Endothelial cell of umbilical vein (primary cell): ENCODE data around the gene IPO13. TPM values are rescaled to one million over a fixed set of nuclear protein-coding genes. Genes with fewer than 3 reads are reported as not detected.

ENCODE experiments used
- BruUV-seq: library from RNA; stranded (reverse); fragments of 400-500 nt; replicated peaks from 2 replicates; lab custom pipeline; 2021; lab: Mats Ljungman, UMichigan
- CTCF ChIA-PET: fragments of 300-600, 350-600 bp; sonication (Branson Sonifier 250); formaldehyde crosslinking; loops from one replicate; lab custom pipeline; 2021; ENCODE audit warnings: antibody characterized with exemption, inconsistent platforms; lab: Charles Lee
- POLR2A ChIA-PET: fragments of 300-600, 350-600 bp; sonication (Branson Sonifier 250); formaldehyde crosslinking; loops from one replicate; lab custom pipeline; 2021; ENCODE audit warnings: antibody characterized with exemption, inconsistent platforms; lab: Charles Lee
- DNase-seq: peaks from one replicate; pipeline ENCODE4 v3.0.0-alpha.2; 2011; ENCODE audit warnings: low read depth, low spot score
- FAIRE-seq: peaks from 2 replicates; lab custom pipeline; 2011; peaks lifted over from hg19 to GRCh38; lab: Jason Lieb, UNC
- H2AFZ ChIP-seq: 2 replicates; pipeline ENCODE4 v1.6.0; 2012; ENCODE audit warnings: low read depth, low read length, control low read depth, inconsistent platforms
- H3K27ac ChIP-seq: 2 replicates; pipeline ENCODE4 v1.5.1; 2011; ENCODE audit warnings: low read depth, mild to moderate bottlenecking, control low read depth, low read length, moderate library complexity; ENCODE audit not compliant: insufficient read depth
- H3K27me3 ChIP-seq, 2 experiments: 2 replicates each; pipeline versions ENCODE4 v1.6.0 to v1.6.1; 2011; ENCODE audit warnings: low read length in 2 of 2, mixed read lengths in 1 of 2; ENCODE audit not compliant: control insufficient read depth in 2 of 2, insufficient read depth in 2 of 2
- H3K36me3 ChIP-seq, 2 experiments: 2 replicates in 1 of 2; 3 replicates in 1 of 2; pipeline ENCODE4 v1.5.1; 2011; ENCODE audit warnings: low read length in 2 of 2, mild to moderate bottlenecking in 1 of 2, moderate library complexity in 1 of 2; ENCODE audit not compliant: control insufficient read depth in 2 of 2, insufficient read depth in 2 of 2; ENCODE audit errors: extremely low read depth in 1 of 2
- H3K4me1 ChIP-seq: 3 replicates; pipeline ENCODE4 v1.5.1; 2011; ENCODE audit warnings: mild to moderate bottlenecking, low read length; ENCODE audit not compliant: control insufficient read depth, insufficient read depth; ENCODE audit errors: extremely low read depth
- H3K4me2 ChIP-seq: 2 replicates; pipeline ENCODE4 v1.6.1; 2011; ENCODE audit warnings: low read length, control low read depth, mixed read lengths; ENCODE audit not compliant: insufficient read depth
- H3K4me3 ChIP-seq, 3 experiments: fragments of 200-600 bp in 1 of 3; sonication (generic), shearing (Covaris generic) in 1 of 3; replicated peaks in 1 of 3; 2 replicates each; pipeline ENCODE4 v1.5.1; 2011 to 2016; ENCODE audit warnings: control low read depth in 3 of 3, low read length in 3 of 3, mild to moderate bottlenecking in 2 of 3, inconsistent platforms in 1 of 3, low read depth in 1 of 3, moderate library complexity in 1 of 3; ENCODE audit not compliant: insufficient read depth in 1 of 3
- H3K79me2 ChIP-seq: 2 replicates; pipeline ENCODE4 v1.6.0; 2012; ENCODE audit warnings: low read length, inconsistent platforms; ENCODE audit not compliant: control insufficient read depth, insufficient read depth
- H3K9ac ChIP-seq: replicated peaks from 2 replicates; pipeline ENCODE3; 2011; ENCODE audit warnings: low read length, control low read depth; ENCODE audit not compliant: insufficient read depth; ENCODE audit errors: extremely low read depth
- H3K9me1 ChIP-seq: replicated peaks from 3 replicates; pipeline ENCODE4 v1.6.0; 2011; ENCODE audit warnings: mild to moderate bottlenecking, low read length; ENCODE audit not compliant: control insufficient read depth, insufficient read depth; ENCODE audit errors: extremely low read depth
- H3K9me3 ChIP-seq: replicated peaks from 2 replicates; pipeline ENCODE4 v1.5.1; 2012; ENCODE audit warnings: low read length, inconsistent platforms; ENCODE audit not compliant: control insufficient read depth, insufficient read depth
- H4K20me1 ChIP-seq: replicated peaks from 2 replicates; pipeline ENCODE3; 2011; ENCODE audit warnings: mild to moderate bottlenecking, low read length; ENCODE audit not compliant: control insufficient read depth, insufficient read depth; ENCODE audit errors: extremely low read depth
- EZH2 ChIP-seq: IDR thresholded peaks from 2 replicates; pipeline ENCODE4 v1.6.1; 2012; ENCODE audit warnings: borderline replicate concordance, low read depth, mild to moderate bottlenecking, moderate library complexity, low read length, inconsistent platforms; ENCODE audit not compliant: severe bottlenecking
- FOS ChIP-seq: IDR thresholded peaks from 2 replicates; pipeline ENCODE4 v1.6.1; 2011; ENCODE audit warnings: mild to moderate bottlenecking, low read length, moderate library complexity, borderline replicate concordance; ENCODE audit not compliant: insufficient read depth
- GATA2 ChIP-seq: IDR thresholded peaks from 2 replicates; pipeline ENCODE4 v1.7.0; 2011; ENCODE audit warnings: low read depth, mild to moderate bottlenecking, moderate library complexity, mixed read lengths, low read length; ENCODE audit not compliant: insufficient read length, insufficient read depth
- JUN ChIP-seq: IDR thresholded peaks from 2 replicates; pipeline ENCODE4 v1.6.1; 2011; ENCODE audit warnings: borderline replicate concordance, low read depth; ENCODE audit not compliant: insufficient read length, insufficient read depth
- MYC ChIP-seq: IDR thresholded peaks from one replicate; pipeline ENCODE4 v1.6.1; 2011; ENCODE audit warnings: mild to moderate bottlenecking, low read depth, low read length
- POLR2A ChIP-seq: IDR thresholded peaks from 2 replicates; pipeline ENCODE4 v1.6.1; 2012; ENCODE audit warnings: low read depth, mild to moderate bottlenecking, control low read depth, low read length
- POLR2AphosphoS5 ChIP-seq: IDR thresholded peaks from 2 replicates; pipeline ENCODE4 v1.6.1; 2012; ENCODE audit warnings: low read depth, mild to moderate bottlenecking, control low read depth, low read length, moderate library complexity; ENCODE audit not compliant: insufficient read depth
- dilution Hi-C: fragments of 300-500 bp; cut with MboI; formaldehyde crosslinking; loops from one replicate; pipeline ENCODE4 v1.15.0; 2019; ENCODE audit warnings: low sequenced_read_pairs; ENCODE audit not compliant: extremely low pct_ligation_motif_present
- intact Hi-C: fragments of 100-400 bp; cut with micrococcal nuclease; formaldehyde crosslinking; loops from one replicate; pipeline ENCODE4 v1.10.0; 2022
- polyA plus RNA-seq, 4 experiments: library from polyadenylated mRNA; depleted of rRNA in 3 of 4; stranded (reverse) in 3 of 4; unstranded in 1 of 4; fragments of >200 nt; gene quantifications; 2 replicates each; pipeline versions ENCODE4 v1.2.1 to v1.2.3, GENCODE V29; 2011 to 2012; ENCODE audit warnings: missing spikeins in 1 of 4
- total RNA-seq: library from RNA; stranded (reverse); gene quantifications from 2 replicates; pipeline ENCODE4 v1.2.3, GENCODE V29; 2021
- TF ChIP-seq, protein P1 (sequence below): IDR thresholded peaks from 2 replicates; pipeline ENCODE4 v1.6.1; 2011; ENCODE audit not compliant: insufficient read depth, insufficient read length
- TF ChIP-seq, protein P2 (sequence below), 2 donors: IDR thresholded peaks; 1 replicate in 1 of 2; 2 replicates in 1 of 2; pipeline ENCODE4 v1.5.1; 2011; ENCODE audit warnings: low read length in 2 of 2, mild to moderate bottlenecking in 2 of 2, moderate library complexity in 2 of 2, control low read depth in 1 of 2, inconsistent platforms in 1 of 2, low read depth in 1 of 2; ENCODE audit not compliant: insufficient read depth in 1 of 2; ENCODE audit errors: extremely low read depth in 1 of 2

IPO13 gene
- total and polyA plus RNA-seq, 2 donors (not counting 3 experiments of a cell fraction or from before 2014, with no cell fraction given): 28.9 to 29.3 TPM

DNA sequence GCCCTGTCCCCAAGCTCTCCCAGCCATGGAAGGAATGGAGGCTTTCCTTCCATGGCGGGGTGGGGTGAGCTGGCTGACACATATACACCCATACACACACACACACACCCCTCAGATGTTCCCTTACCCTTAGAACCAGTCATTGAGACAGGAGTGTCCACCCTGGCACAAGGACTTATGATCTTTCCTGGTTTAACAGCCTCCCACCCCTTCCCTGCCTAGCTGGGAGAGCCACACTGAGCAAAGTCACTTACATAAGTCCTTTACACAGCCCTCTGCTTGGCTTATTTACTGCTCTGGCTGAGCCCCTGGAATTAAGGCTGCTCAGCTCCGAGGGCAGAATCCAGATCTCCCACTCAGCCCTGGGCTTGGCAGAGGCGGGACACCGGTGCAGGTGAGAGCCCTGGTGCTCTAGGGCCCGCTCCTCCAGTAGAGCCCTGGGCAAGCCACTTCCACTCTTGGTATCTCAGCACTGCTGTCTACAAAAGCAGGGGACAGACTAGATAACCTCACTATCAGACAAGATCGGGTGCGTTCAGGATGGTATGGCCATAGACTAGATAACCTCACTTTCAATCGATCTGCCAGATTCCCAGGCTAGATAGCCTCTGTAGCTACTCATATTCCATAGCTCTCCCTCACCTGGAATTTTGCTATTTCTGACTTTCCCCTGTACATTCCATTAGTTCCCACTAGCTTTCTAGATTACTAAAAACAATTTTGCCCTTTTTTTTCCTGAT is 67.8 kb downstream of the IPO13 start:
- Histone ChIP-seq H2AFZ (no peak overlapping the region), H3K4me3 (no peak overlapping the region), H3K36me3 (no peaks in the 10 kb centered on the region), H3K27me3 (peaks cover 0 to 4% of the 10 kb centered on the region in 2 experiments), H3K9me3 (no peaks in the 10 kb centered on the region), H4K20me1 (no peaks in the 10 kb centered on the region), H3K9me1 (no peaks in the 10 kb centered on the region), H3K4me2 (no peak overlapping the region), H3K27ac (no peak overlapping the region), H3K4me1 (no peaks in the 10 kb centered on the region), H3K9ac (no peak overlapping the region), H3K79me2 (no peaks in the 10 kb centered on the region)
- FAIRE-seq: no peak
- ChIA-PET POLR2A (no interaction called here), CTCF (interaction anchor here (1.0 to 1.7 kb wide), 6 partner anchors 9 to 33 kb away, joined by 3 to 9 read pairs (median 4); no protein-coding TSS in a partner anchor)
- intact Hi-C loops: no loop called here
- TF ChIP-seq, protein P1, sequence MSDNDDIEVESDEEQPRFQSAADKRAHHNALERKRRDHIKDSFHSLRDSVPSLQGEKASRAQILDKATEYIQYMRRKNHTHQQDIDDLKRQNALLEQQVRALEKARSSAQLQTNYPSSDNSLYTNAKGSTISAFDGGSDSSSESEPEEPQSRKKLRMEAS: no peak
- TF ChIP-seq POLR2A: no peak
- TF ChIP-seq, protein P2, sequence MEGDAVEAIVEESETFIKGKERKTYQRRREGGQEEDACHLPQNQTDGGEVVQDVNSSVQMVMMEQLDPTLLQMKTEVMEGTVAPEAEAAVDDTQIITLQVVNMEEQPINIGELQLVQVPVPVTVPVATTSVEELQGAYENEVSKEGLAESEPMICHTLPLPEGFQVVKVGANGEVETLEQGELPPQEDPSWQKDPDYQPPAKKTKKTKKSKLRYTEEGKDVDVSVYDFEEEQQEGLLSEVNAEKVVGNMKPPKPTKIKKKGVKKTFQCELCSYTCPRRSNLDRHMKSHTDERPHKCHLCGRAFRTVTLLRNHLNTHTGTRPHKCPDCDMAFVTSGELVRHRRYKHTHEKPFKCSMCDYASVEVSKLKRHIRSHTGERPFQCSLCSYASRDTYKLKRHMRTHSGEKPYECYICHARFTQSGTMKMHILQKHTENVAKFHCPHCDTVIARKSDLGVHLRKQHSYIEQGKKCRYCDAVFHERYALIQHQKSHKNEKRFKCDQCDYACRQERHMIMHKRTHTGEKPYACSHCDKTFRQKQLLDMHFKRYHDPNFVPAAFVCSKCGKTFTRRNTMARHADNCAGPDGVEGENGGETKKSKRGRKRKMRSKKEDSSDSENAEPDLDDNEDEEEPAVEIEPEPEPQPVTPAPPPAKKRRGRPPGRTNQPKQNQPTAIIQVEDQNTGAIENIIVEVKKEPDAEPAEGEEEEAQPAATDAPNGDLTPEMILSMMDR (IDR thresholded peaks at IDR 0.05; ENCODE audit: extremely low read depth in 1 of 2, insufficient read depth in 1 of 2, low read depth in 1 of 2, low read length in 2 of 2): no peak
- TF ChIP-seq POLR2AphosphoS5: no peak
- no peak for TF ChIP-seq MYC
- TF ChIP-seq FOS: no peak
- TF ChIP-seq EZH2: no peak
- no peak for TF ChIP-seq JUN
- no peak for TF ChIP-seq GATA2
- DNase-seq: no peak
- BruUV-seq: no TSS peak
- dilution Hi-C loops: no loop called here
